Hindlimb muscle (tissue), 1 donor: ENCODE results near the gene MAPK6. TPM values are rescaled to one million over a fixed set of nuclear protein-coding genes. Genes with fewer than 3 reads are reported as not detected.
"Not testable (repeated sequence)": the region's sequence is repeated elsewhere in the genome, so short reads cannot be mapped to it uniquely, and the experiment has no call there.

ENCODE experiments used
- DNase-seq: peaks from one replicate; pipeline ENCODE4 v3.0.0-alpha.2; 2013
- polyA plus RNA-seq: library from polyadenylated mRNA; unstranded; fragments of 120-200 nt; gene quantifications from one replicate; pipeline ENCODE4 v1.2.1, GENCODE V29; 2013; ENCODE audit not compliant: insufficient read length

The MAPK6 gene
- polyA plus RNA-seq, 1 donor, result 24.0 TPM

GRCh38 chr15:52045795-52046298, 26.8 kb downstream of the MAPK6 start:
- not testable (repeated sequence) for DNase-seq

DNA sequence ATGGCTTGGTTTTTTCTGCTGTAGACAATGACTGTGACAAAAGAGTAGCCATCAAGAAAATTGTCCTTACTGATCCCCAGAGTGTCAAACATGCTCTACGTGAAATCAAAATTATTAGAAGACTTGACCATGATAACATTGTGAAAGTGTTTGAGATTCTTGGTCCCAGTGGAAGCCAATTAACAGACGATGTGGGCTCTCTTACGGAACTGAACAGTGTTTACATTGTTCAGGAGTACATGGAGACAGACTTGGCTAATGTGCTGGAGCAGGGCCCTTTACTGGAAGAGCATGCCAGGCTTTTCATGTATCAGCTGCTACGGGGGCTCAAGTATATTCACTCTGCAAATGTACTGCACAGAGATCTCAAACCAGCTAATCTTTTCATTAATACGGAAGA, 27.5 kb downstream of the MAPK6 start:
- DNase-seq, result not testable (repeated sequence)

- no peak for DNase-seq
Observed at GRCh38 chr15:52050416-52050815, 31.4 kb downstream of the MAPK6 start.

GRCh38 chr15:52052066-52052935, 33.3 kb downstream of the MAPK6 start:
- no peak for DNase-seq

DNA sequence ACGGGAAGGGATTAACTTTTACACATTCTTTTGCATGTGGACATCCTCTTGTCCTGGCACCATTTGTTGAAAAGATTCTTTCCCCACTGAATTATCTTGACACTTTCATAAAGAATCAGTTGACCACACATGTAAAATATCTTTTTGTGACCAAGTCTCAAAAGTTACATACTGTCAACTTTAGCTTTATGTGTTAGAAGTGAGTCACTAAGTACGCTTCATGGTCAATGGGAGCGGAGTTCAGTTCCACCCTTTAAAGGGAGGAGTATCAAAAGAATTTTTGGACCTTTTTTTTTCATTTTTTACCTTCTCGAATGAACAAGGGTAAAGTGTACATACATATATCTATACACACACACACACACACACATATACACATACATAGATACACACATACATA, 35.4 kb downstream of the MAPK6 start:
- no peak for DNase-seq

- DNase-seq, result not testable (repeated sequence)
Observed at GRCh38 chr15:52054858-52055257, 35.8 kb downstream of the MAPK6 start.

GRCh38 chr15:52056001-52056400, 37.0 kb downstream of the MAPK6 start:
- no peak for DNase-seq

DNA sequence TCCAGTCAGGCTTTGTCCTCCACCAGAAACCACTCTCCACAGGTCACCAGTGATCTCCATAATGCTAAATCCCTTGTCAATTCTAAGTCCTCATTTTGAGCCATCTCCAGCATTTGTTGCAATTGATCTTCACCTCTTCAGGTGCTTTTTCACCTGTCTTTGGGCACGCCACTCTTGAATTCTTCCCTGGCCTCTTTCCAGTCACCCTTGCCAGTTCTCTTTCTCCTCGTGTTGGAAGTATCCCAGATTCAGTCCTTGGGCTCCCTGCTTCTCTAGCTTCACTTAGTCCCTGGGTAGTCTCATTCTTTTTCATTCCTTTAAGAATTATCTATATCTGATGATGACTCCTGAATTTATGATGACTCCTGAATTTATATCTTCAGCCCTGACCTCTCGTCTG, 37.5 kb downstream of the MAPK6 start:
- DNase-seq, result no peak

DNA sequence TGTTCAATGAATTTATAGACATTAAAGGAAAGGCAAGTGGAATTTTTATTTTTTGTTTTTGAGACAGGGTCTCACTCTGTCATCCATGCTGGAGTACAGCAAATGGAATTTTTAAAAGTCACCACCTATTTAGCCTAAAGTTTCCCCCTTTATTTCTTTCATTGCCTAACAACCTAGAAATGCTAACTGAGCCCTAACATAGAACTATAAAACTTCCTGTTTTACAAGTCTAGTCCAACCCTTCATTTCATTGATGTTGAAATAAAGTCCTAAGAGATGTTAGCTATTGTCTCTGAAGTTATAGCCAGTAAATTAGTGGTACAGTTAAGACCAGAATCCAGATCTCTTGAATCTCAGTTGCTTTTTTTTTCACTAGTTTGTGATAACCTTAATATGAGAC, 39.0 kb downstream of the MAPK6 start:
- no peak for DNase-seq

GRCh38 chr15:52060501-52060900, 41.5 kb downstream of the MAPK6 start:
- no peak for DNase-seq

- no peak for DNase-seq
Observed at GRCh38 chr15:52066842-52067544, 48.0 kb downstream of the MAPK6 start.

- no peak for DNase-seq
Observed at GRCh38 chr15:52067545-52067926, 48.5 kb downstream of the MAPK6 start.

DNA sequence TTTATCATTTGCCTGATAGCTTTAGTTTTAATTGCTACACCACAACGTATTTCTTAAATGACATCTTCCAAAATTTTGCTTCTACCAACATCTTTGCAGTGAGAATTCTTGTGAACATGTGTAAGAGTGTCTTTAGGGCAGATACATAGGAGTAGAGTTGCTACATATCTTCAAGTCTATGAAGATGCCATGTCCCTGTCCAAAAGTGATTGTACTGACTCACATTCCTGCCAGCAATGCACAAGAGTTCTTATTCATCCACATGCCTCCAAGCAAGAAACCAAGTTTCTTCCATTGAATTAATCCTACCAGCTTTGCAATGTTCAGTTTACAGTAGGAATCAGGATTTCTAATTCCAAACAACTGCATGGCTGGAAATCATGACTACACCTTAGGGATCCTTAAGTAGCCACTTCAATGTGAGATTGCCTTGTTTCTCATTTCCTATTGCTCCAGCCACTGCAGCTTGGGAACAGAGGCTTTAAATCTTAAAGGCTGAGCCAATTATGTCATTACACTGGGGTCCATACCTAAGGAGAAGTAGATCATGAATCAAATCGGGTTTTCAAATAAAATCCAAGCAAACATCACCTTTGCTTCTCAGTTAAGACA, 49.1 kb downstream of the MAPK6 start:
- DNase-seq, result no peak

DNA sequence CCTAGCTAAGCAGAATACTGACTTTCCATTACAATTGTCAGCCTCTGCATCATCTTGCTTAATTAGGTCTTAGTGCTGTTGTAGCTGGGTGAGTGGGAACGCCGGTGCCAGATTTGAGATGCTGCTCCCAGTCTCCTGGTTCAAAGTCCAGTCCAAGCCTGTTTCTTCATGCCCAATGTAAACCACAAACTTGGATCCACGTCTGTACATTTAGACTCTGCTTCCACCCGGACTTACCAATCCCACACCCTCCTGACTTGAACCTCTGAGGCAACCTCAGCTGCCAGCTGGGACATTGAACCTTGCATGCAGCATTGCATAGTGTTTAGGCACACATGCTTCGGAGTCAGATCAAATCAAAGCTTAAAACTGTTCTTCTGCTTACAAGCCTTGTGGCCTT, 50.5 kb downstream of the MAPK6 start:
- DNase-seq, result no peak

DNA sequence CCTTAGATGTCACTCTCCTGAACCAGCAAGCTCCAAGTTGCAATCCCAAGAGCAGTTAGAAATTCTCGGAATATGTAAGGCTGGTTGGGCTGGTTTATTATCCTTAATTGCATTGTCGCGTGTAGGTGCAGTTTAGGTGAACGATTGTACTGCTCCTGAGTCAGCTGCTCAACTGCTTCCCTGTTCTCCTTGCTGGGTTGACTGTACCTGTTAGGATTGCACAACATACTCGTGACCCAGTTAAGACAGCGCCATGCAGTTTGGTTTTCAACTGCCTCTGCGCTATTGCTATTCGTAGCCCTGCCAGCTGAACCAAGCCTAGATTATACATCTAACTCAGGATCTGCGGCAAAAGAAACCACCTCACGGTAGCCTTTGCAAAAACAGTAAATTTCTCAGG, 52.6 kb downstream of the MAPK6 start:
- no peak for DNase-seq

DNA sequence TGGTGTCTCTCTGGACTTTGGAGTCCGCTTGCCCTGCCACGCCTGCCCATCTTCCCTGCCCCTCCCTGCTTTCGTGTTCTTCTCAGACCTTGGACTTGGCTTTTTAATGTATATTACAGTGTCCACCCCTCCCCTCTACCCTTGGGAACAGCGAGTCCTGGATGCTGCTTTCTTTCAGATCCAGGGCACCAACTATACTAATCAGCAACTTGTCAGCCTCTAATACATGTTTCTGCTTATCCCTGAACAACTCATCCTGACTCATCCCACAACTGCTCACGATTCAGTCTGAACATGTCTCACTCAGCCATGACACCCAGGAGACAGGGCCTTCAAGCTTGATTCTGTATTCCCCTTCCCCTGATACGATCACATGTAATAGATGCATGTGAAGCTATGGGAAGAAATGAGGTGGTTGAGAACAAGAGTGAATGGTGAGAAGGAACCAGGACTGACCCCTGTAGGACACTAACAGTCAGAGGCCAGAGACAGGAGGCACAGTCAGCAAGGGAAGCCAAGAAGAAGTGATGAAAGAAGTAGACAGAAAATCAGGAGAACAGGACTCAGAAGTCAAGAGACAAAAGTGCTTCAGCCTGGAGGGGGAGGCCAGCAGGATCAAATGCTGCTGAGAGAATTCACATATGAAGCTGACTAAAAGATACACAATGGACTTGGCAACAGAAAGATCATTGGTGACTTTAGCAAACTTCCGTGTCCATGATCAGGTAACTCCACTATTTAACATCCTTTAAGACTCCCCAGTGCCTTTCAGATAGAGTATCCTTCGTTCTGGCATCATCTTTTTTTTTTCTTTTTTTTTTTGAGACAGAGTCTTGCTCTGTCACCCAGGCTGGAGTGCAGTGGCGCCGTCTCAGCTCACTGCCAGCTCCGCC, 58.1 kb downstream of the MAPK6 start:
- DNase-seq, result no peak

DNA sequence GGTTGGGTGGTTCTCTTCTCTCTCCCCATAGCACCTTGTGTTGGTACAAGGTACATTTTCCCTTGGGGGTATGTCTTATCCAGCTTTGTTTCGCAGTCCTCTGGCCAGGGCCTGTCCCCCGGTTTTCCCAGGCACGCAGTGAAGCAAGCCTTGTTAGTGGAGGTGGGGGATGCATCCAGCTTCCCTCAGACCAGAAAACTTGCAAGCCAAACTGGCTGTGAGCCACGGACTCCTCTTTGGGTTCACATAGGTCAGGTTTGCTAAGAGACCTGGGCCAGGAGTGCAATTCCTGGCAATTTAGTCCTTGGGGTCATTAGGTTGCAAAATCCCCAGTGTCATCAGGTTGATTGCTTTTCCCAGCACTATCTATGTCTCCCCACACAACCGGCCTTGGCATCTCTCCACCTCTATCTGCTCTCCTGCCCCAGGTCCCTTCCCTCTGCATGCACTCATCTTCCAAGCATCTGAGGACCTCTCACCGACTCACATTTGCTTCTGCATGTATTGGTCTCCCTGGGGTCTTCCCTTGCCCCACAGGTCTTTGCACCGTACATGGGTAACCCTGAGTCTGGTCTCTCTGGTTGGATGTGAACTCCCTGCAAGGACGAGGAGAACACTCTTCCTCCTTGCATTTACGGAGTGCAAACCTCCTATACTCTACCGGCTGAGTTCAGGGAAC, 59.3 kb downstream of the MAPK6 start:
- DNase-seq, result no peak

DNA sequence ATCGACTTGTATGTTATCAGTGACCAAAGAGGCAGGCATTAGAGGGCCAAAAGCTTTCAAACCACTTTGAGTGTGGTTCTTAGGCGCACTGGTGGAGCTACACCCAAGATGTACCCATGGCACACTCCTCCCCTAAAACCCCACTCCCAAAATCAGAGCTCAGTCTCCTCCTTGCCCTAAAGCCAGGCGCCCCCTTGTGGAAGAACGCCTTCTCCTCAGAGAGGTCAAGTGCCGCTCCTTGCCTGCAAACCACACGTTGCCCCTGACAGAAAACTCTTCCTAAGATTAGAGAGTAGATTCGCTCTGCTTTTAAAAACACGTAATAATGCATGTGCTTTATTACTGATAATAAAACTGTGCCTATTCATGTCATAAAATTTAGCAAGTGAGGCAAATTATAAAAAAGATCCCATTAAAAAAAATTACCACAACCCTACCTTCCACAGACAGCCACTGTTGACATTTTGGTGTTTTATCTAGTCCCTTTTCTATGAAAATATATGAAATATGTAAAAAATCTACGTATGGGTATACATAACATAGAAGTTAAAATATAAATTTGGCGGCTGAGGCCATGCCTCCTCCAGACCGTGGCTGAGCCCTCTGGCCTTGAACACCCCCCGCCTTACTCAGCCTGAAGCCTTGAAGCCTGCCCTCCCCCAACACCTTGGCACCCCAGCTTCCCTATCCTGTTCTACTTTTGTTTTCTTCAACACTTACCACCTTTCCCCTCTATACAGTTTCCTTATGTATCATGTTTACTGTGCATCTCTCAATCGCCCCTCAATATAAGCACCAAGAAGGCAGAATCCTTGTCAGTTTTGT, 60.1 kb downstream of the MAPK6 start:
- peak; percentile 36 for DNase-seq

- no peak for DNase-seq
Observed at GRCh38 chr15:52080031-52080430, 61.0 kb downstream of the MAPK6 start.

DNA sequence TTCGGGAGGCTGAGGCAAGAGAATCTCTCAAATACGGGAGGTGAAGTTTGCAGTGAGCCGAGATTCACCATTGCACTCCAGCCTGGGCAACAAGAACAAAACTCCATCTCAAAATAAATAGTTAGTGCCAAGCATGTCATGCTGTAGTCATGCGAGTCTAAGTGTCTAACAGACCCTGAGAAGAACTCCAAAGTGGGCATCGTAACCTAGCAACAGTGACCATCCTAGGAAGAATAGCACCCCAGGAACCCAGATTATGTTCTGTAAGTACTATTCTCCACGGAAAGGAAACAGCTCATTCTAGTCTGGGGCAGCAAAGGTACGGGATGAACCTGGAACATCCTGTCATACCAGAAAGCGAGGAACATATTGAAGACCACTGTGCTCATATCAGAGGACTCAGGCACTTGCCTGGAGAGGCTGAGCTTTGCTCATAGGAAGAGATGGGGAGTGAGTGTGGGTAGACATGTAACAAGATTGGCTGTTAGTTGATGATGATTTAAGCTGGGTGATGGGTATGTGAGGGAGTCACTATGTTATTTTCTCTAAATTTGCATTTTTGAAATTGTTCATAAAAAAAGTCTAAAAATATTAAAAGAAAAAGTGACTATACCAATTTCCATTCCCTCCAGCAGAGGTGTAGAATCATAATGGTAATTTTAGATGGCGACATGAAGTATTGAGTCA, 61.8 kb downstream of the MAPK6 start:
- no peak for DNase-seq
